Measurements from ENCODE around the gene BLTP3A. TPM values are rescaled to one million over a fixed set of nuclear protein-coding genes. Genes with fewer than 3 reads are reported as not detected.
A peak's percentile ranks its signal among the peaks of the same experiment; 100 is the strongest.

BLTP3A gene
- total and polyA plus RNA-seq, 2 donors (not counting 1 experiment from before 2014, with no cell fraction given), result 3.3 to 7.1 TPM

- no peaks in the 10 kb centered on the region for H3K27me3 ChIP-seq (ENCODE audit: control insufficient read depth, insufficient read depth, low read length)
- TF ChIP-seq CTCF (conservative IDR thresholded peaks at IDR 0.05 in 1 of 2, IDR thresholded peaks at IDR 0.05 in 1 of 2; ENCODE audit: low read depth in 1 of 2, low read length in 2 of 2), result no peak
- TF ChIP-seq EZH2 (IDR thresholded peaks at IDR 0.05; ENCODE audit: low read length, missing control alignments), result no peak
- H3K9ac ChIP-seq (ENCODE audit: insufficient read depth, low read length), result no peak overlapping the region
- no peak overlapping the region for H2AFZ ChIP-seq (ENCODE audit: low read length)
- H3K4me1 ChIP-seq (ENCODE audit: control insufficient read depth, extremely low read depth, insufficient read depth, low read length), result no peaks in the 10 kb centered on the region
- H3K9me3 ChIP-seq (ENCODE audit: control insufficient read depth, insufficient read depth, low read depth, low read length), result no peaks in the 10 kb centered on the region
- no peak for DNase-seq (ENCODE audit: low read depth in 2 of 2)
- no peak overlapping the region for H3K4me3 ChIP-seq (replicated peaks in 1 of 4; ENCODE audit: control extremely low read depth in 1 of 4, insufficient read depth in 1 of 4, low read depth in 3 of 4, low read length in 4 of 4)
- no peaks in the 10 kb centered on the region for H3K79me2 ChIP-seq (ENCODE audit: control insufficient read depth, insufficient read depth, low read length)
- no peaks in the 10 kb centered on the region for H4K20me1 ChIP-seq (ENCODE audit: control insufficient read depth, extremely low read depth, insufficient read depth, low read length)
- H3K4me2 ChIP-seq (ENCODE audit: extremely low read depth, insufficient read depth, low read length), result no peak overlapping the region
- H3K27ac ChIP-seq (ENCODE audit: insufficient read depth, low read length), result no peak overlapping the region
- no peaks in the 10 kb centered on the region for H3K36me3 ChIP-seq (ENCODE audit: control insufficient read depth, insufficient read depth, low read length)
Measured at GRCh38 chr6:34829137-34829536, 37.3 kb downstream of the BLTP3A start.

GRCh38 chr6:34832942-34833341 is 41.1 kb downstream of the BLTP3A start:
- Histone ChIP-seq H4K20me1 (ENCODE audit: control insufficient read depth, extremely low read depth, insufficient read depth, low read length) (no peaks in the 10 kb centered on the region), H3K79me2 (ENCODE audit: control insufficient read depth, insufficient read depth, low read length) (no peaks in the 10 kb centered on the region), H3K27ac (ENCODE audit: insufficient read depth, low read length) (no peak overlapping the region), H2AFZ (ENCODE audit: low read length) (no peak overlapping the region), H3K4me2 (ENCODE audit: extremely low read depth, insufficient read depth, low read length) (no peak overlapping the region), H3K9ac (ENCODE audit: insufficient read depth, low read length) (no peak overlapping the region), H3K4me1 (ENCODE audit: control insufficient read depth, extremely low read depth, insufficient read depth, low read length) (peaks cover 3% of the 10 kb centered on the region), H3K27me3 (ENCODE audit: control insufficient read depth, insufficient read depth, low read length) (no peaks in the 10 kb centered on the region), H3K9me3 (ENCODE audit: control insufficient read depth, insufficient read depth, low read depth, low read length) (no peaks in the 10 kb centered on the region), H3K4me3 (replicated peaks in 1 of 4; ENCODE audit: control extremely low read depth in 1 of 4, insufficient read depth in 1 of 4, low read depth in 3 of 4, low read length in 4 of 4) (no peak overlapping the region), H3K36me3 (ENCODE audit: control insufficient read depth, insufficient read depth, low read length) (no peaks in the 10 kb centered on the region)
- no peak for TF ChIP-seq CTCF (conservative IDR thresholded peaks at IDR 0.05 in 1 of 2, IDR thresholded peaks at IDR 0.05 in 1 of 2; ENCODE audit: low read depth in 1 of 2, low read length in 2 of 2)
- TF ChIP-seq EZH2 (IDR thresholded peaks at IDR 0.05; ENCODE audit: low read length, missing control alignments), result no peak
- DNase-seq (ENCODE audit: low read depth in 2 of 2), result no peak

GRCh38 chr6:34834789-34835518 is 43.1 kb downstream of the BLTP3A start:
- H3K27me3 ChIP-seq (ENCODE audit: control insufficient read depth, insufficient read depth, low read length), result no peaks in the 10 kb centered on the region
- H2AFZ ChIP-seq (ENCODE audit: low read length), result no peak overlapping the region
- no peak overlapping the region for H3K9ac ChIP-seq (ENCODE audit: insufficient read depth, low read length)
- H3K4me1 ChIP-seq (ENCODE audit: control insufficient read depth, extremely low read depth, insufficient read depth, low read length), result peaks cover 3% of the 10 kb centered on the region
- H3K27ac ChIP-seq (ENCODE audit: insufficient read depth, low read length), result no peak overlapping the region
- DNase-seq (ENCODE audit: low read depth in 2 of 2), result peak in 1 of 2 donors; percentile 30
- no peaks in the 10 kb centered on the region for H4K20me1 ChIP-seq (ENCODE audit: control insufficient read depth, extremely low read depth, insufficient read depth, low read length)
- TF ChIP-seq CTCF (conservative IDR thresholded peaks at IDR 0.05 in 1 of 2, IDR thresholded peaks at IDR 0.05 in 1 of 2; ENCODE audit: low read depth in 1 of 2, low read length in 2 of 2) (no peak), EZH2 (IDR thresholded peaks at IDR 0.05; ENCODE audit: low read length, missing control alignments) (no peak)
- H3K4me3 ChIP-seq (replicated peaks in 1 of 4; ENCODE audit: control extremely low read depth in 1 of 4, insufficient read depth in 1 of 4, low read depth in 3 of 4, low read length in 4 of 4), result no peak overlapping the region
- H3K79me2 ChIP-seq (ENCODE audit: control insufficient read depth, insufficient read depth, low read length), result no peaks in the 10 kb centered on the region
- no peaks in the 10 kb centered on the region for H3K36me3 ChIP-seq (ENCODE audit: control insufficient read depth, insufficient read depth, low read length)
- H3K4me2 ChIP-seq (ENCODE audit: extremely low read depth, insufficient read depth, low read length), result no peak overlapping the region
- H3K9me3 ChIP-seq (ENCODE audit: control insufficient read depth, insufficient read depth, low read depth, low read length), result no peaks in the 10 kb centered on the region
